Heart right ventricle (tissue), 16 donors: ENCODE data around the gene DEPDC5. TPM values are rescaled to one million over a fixed set of nuclear protein-coding genes. Genes with fewer than 3 reads are reported as not detected.
A peak's percentile ranks its signal among the peaks of the same experiment; 100 is the strongest.

Experiments used
- ATAC-seq, 8 donors: fragments of 200-7000 bp; cut with Tn5 transposase; one replicate each; pipeline ENCODE4 v1.9.1; 2020; ENCODE audit warnings: mild to moderate bottlenecking in 8 of 8, moderate library complexity in 8 of 8, moderate number of reproducible peaks in 1 of 8
- DNase-seq, 2 donors: peaks; one replicate each; pipeline ENCODE4 v3.0.0-alpha.2; 2020
- H3K27ac ChIP-seq, 10 donors: fragments of 200-600 bp; sonication (generic) in 2 of 10; one replicate each; pipeline versions ENCODE4 v1.5.0 to v1.8.0; 2020 to 2022; ENCODE audit warnings: mild to moderate bottlenecking in 3 of 10
- H3K27me3 ChIP-seq, 7 donors: fragments of 200-600 bp; one replicate each; pipeline ENCODE4 v1.8.0; 2021 to 2022; ENCODE audit warnings: mild to moderate bottlenecking in 2 of 7
- H3K36me3 ChIP-seq, 9 donors: fragments of 200-600 bp; sonication (generic) in 1 of 9; one replicate each; pipeline versions ENCODE4 v1.5.0 to v1.8.0; 2020 to 2022; ENCODE audit warnings: mild to moderate bottlenecking in 2 of 9
- H3K4me1 ChIP-seq, 9 donors: fragments of 200-600 bp; sonication (generic) in 1 of 9; one replicate each; pipeline versions ENCODE4 v1.5.0 to v1.8.0; 2020 to 2022; ENCODE audit warnings: mild to moderate bottlenecking in 4 of 9
- H3K4me3 ChIP-seq, 10 donors: fragments of 200-600 bp; sonication (generic) in 2 of 10; one replicate each; pipeline versions ENCODE4 v1.5.0 to v1.8.0; 2020 to 2022; ENCODE audit warnings: mild to moderate bottlenecking in 7 of 10, moderate library complexity in 2 of 10
- H3K9me3 ChIP-seq, 11 donors: fragments of 200-600 bp in 10 of 11; sonication (generic) in 2 of 11; one replicate each; pipeline versions ENCODE4 v1.5.0 to v1.8.0; 2013 to 2022; ENCODE audit warnings: mild to moderate bottlenecking in 2 of 11, control low read depth in 1 of 11, moderate library complexity in 1 of 11
- CTCF ChIP-seq, 9 donors: fragments of 200-600 bp; sonication (generic) in 2 of 9; IDR thresholded peaks; one replicate each; pipeline versions ENCODE4 v1.5.0 to v1.8.0; 2021 to 2022; ENCODE audit warnings: antibody characterized with exemption in 9 of 9, mild to moderate bottlenecking in 5 of 9, moderate library complexity in 1 of 9
- WGBS, 2 donors: extraction: QIAGEN DNeasy Blood & Tissue Kit; methylation state at CpG; one replicate each; pipeline ENCODE4 v1.1.7; 2013; ENCODE audit warnings: inconsistent platforms in 1 of 2; 5-methylcytosine and 5-hydroxymethylcytosine counted together
- intact Hi-C, 10 donors: fragments of 100-400 bp; cut with DNase I; formaldehyde crosslinking; loops; one replicate each; pipeline versions ENCODE4 v1.11.1 to v1.14.2; 2022
- polyA plus RNA-seq, 2 donors: library from polyadenylated mRNA; stranded (reverse); fragments of 200-250 nt; gene quantifications; one replicate each; pipeline ENCODE4 v1.2.3, GENCODE V29; 2013
- total RNA-seq, 10 donors: library from RNA; stranded (reverse); fragmentation: NEBNext Ultra II Directional in 3 of 10; extraction: Animal tissue kit (Norgen Biotek cat#: 25700) in 3 of 10; gene quantifications; one replicate each; pipeline versions ENCODE4 v1.2.1 to v1.2.4, GENCODE V29; 2021 to 2023
- donor health status: Arrhythmogenic right ventricular cardiomyopathy.
- donor health status: ischemic (EF 13 %, LVEDD 7.1; RV severe dilation, severe dysfunction).
- donor health status: healthy with polysubstance abuse.
- donor health status: DM: no; HTN: yes; CAD: no.
- donor health status: DM: no; HTN: no; CAD: no.
- donor health status: ischemic (EF 25% LVEDD 6.9; RV normal size, moderate dysfunction).
- donor health status: ischemic (EF 25% LVEDD 5.7; RV mildly dilated, moderate dysfunction).
- donor health status: healthy.
- donor health status: DM: yes; HTN: yes; CAD: no.
- donor health status: Ischemic cardiomyopathy.
- donor health status: ischemic (EF 35%, LVEDD 5.7; RV mildly dilated, moderate dysfunction).
- donor health status: nonischemic (EF 11% LVEDD 7.7; RV severe dilation, severe dysfunction).
- donor health status: DM: yes; HTN: yes; CAD: no.
- donor health status: PGD.
- donor health status: ischemic (EF 29% LVEDD 5.4; RV normal size, mild dysfunction).
- donor health status: nonischemic (EF 23%, LVEDD 6.1; RV moderate dilation, normal function).

DEPDC5 gene
- total and polyA plus RNA-seq, 12 donors: 6.2 to 19.1 (median 14.4) TPM

GRCh38 chr22:31870890-31871289 is 117.1 kb downstream of the DEPDC5 start:
- WGBS, 2 donors: 83 to 84% methylated on average over 6 of the region's 6 CpGs

GRCh38 chr22:31871480-31871879 is 117.7 kb downstream of the DEPDC5 start:
- Histone ChIP-seq H3K4me1 (peaks cover 0 to 17% (median 0%) of the 10 kb centered on the region in 9 donors), H3K36me3 (peaks cover 0 to 95% (median 22%) of the 10 kb centered on the region in 9 donors), H3K9me3 (no peaks in the 10 kb centered on the region), H3K27ac (peak overlapping the region in 1 of 10 donors; percentile 44), H3K4me3 (no peak overlapping the region), H3K27me3 (no peaks in the 10 kb centered on the region)
- DNase-seq: no peak
- 88 to 96% methylated on average over 4 of the region's 4 CpGs for WGBS, 2 donors
- TF ChIP-seq CTCF (IDR thresholded peaks at IDR 0.05): no peak
- ATAC-seq: no peak
- intact Hi-C loops: loop anchor here in 2 of 10 donors (5.0 kb wide), 2 partner anchors 76 to 81 kb away; no protein-coding TSS in a partner anchor

More at GRCh38 chr22:31870890-31871289, 117.1 kb downstream of the DEPDC5 start:
- peaks cover 0 to 17% (median 0%) of the 10 kb centered on the region in 9 donors for H3K4me1 ChIP-seq
- no peaks in the 10 kb centered on the region for H3K27me3 ChIP-seq
- no peak for DNase-seq
- H3K36me3 ChIP-seq: peaks cover 0 to 95% (median 20%) of the 10 kb centered on the region in 9 donors
- no peak for TF ChIP-seq CTCF (IDR thresholded peaks at IDR 0.05)
- H3K9me3 ChIP-seq: no peaks in the 10 kb centered on the region
- no peak for ATAC-seq
- no peak overlapping the region for H3K4me3 ChIP-seq
- peak overlapping the region in 1 of 10 donors; percentile 14 for H3K27ac ChIP-seq
- intact Hi-C loops: loop anchor here in 2 of 10 donors (5.0 kb wide), 2 partner anchors 76 to 81 kb away; no protein-coding TSS in a partner anchor

GRCh38 chr22:31872209-31872608 is 118.4 kb downstream of the DEPDC5 start:
- Histone ChIP-seq H3K4me1 (peaks cover 0 to 17% (median 0%) of the 10 kb centered on the region in 9 donors), H3K27me3 (no peaks in the 10 kb centered on the region), H3K36me3 (peaks cover 0 to 94% (median 22%) of the 10 kb centered on the region in 9 donors), H3K9me3 (no peaks in the 10 kb centered on the region), H3K4me3 (no peak overlapping the region), H3K27ac (no peak overlapping the region)
- no peak for ATAC-seq
- intact Hi-C loops: loop anchor here in 2 of 10 donors (5.0 kb wide), 2 partner anchors 75 to 80 kb away; no protein-coding TSS in a partner anchor
- TF ChIP-seq CTCF (IDR thresholded peaks at IDR 0.05): peak in 5 of 9 donors; percentile 19 to 48 (median 29)
- 61 to 72% methylated on average over 4 of the region's 4 CpGs for WGBS, 2 donors
- DNase-seq: no peak

GRCh38 chr22:31874821-31875220 is 121.0 kb downstream of the DEPDC5 start:
- intact Hi-C loops: loop anchor here in 2 of 10 donors (5.0 kb wide), 2 partner anchors 72 to 77 kb away; no protein-coding TSS in a partner anchor
- peaks cover 0 to 90% (median 29%) of the 10 kb centered on the region in 9 donors for H3K36me3 ChIP-seq
- no peak overlapping the region for H3K4me3 ChIP-seq
- H3K27ac ChIP-seq: no peak overlapping the region
- H3K27me3 ChIP-seq: no peaks in the 10 kb centered on the region
- ATAC-seq: no peak
- DNase-seq: no peak
- no peak for TF ChIP-seq CTCF (IDR thresholded peaks at IDR 0.05)
- H3K4me1 ChIP-seq: peaks cover 0 to 17% (median 0%) of the 10 kb centered on the region in 9 donors
- WGBS, 2 donors: 90 to 93% methylated on average over 3 of the region's 3 CpGs
- no peaks in the 10 kb centered on the region for H3K9me3 ChIP-seq
